Endothelial cell of umbilical vein (primary cell): ENCODE results near the gene CAMTA2. TPM values are rescaled to one million over a fixed set of nuclear protein-coding genes. Genes with fewer than 3 reads are reported as not detected.

Experiments used
- BruUV-seq: library from RNA; stranded (reverse); fragments of 400-500 nt; replicated peaks from 2 replicates; lab custom pipeline; 2021; lab: Mats Ljungman, UMichigan
- CTCF ChIA-PET: fragments of 300-600, 350-600 bp; sonication (Branson Sonifier 250); formaldehyde crosslinking; loops from one replicate; lab custom pipeline; 2021; ENCODE audit warnings: antibody characterized with exemption, inconsistent platforms; lab: Charles Lee
- POLR2A ChIA-PET: fragments of 300-600, 350-600 bp; sonication (Branson Sonifier 250); formaldehyde crosslinking; loops from one replicate; lab custom pipeline; 2021; ENCODE audit warnings: antibody characterized with exemption, inconsistent platforms; lab: Charles Lee
- DNase-seq: peaks from one replicate; pipeline ENCODE4 v3.0.0-alpha.2; 2011; ENCODE audit warnings: low read depth, low spot score
- FAIRE-seq: peaks from 2 replicates; lab custom pipeline; 2011; peaks lifted over from hg19 to GRCh38; lab: Jason Lieb, UNC
- H2AFZ ChIP-seq: 2 replicates; pipeline ENCODE4 v1.6.0; 2012; ENCODE audit warnings: low read depth, low read length, control low read depth, inconsistent platforms
- H3K27ac ChIP-seq: 2 replicates; pipeline ENCODE4 v1.5.1; 2011; ENCODE audit warnings: low read depth, mild to moderate bottlenecking, control low read depth, low read length, moderate library complexity; ENCODE audit not compliant: insufficient read depth
- H3K27me3 ChIP-seq, 2 experiments: 2 replicates each; pipeline versions ENCODE4 v1.6.0 to v1.6.1; 2011; ENCODE audit warnings: low read length in 2 of 2, mixed read lengths in 1 of 2; ENCODE audit not compliant: control insufficient read depth in 2 of 2, insufficient read depth in 2 of 2
- H3K36me3 ChIP-seq, 2 experiments: 2 replicates in 1 of 2; 3 replicates in 1 of 2; pipeline ENCODE4 v1.5.1; 2011; ENCODE audit warnings: low read length in 2 of 2, mild to moderate bottlenecking in 1 of 2, moderate library complexity in 1 of 2; ENCODE audit not compliant: control insufficient read depth in 2 of 2, insufficient read depth in 2 of 2; ENCODE audit errors: extremely low read depth in 1 of 2
- H3K4me1 ChIP-seq: 3 replicates; pipeline ENCODE4 v1.5.1; 2011; ENCODE audit warnings: mild to moderate bottlenecking, low read length; ENCODE audit not compliant: control insufficient read depth, insufficient read depth; ENCODE audit errors: extremely low read depth
- H3K4me2 ChIP-seq: 2 replicates; pipeline ENCODE4 v1.6.1; 2011; ENCODE audit warnings: low read length, control low read depth, mixed read lengths; ENCODE audit not compliant: insufficient read depth
- H3K4me3 ChIP-seq, 3 experiments: fragments of 200-600 bp in 1 of 3; sonication (generic), shearing (Covaris generic) in 1 of 3; replicated peaks in 1 of 3; 2 replicates each; pipeline ENCODE4 v1.5.1; 2011 to 2016; ENCODE audit warnings: control low read depth in 3 of 3, low read length in 3 of 3, mild to moderate bottlenecking in 2 of 3, inconsistent platforms in 1 of 3, low read depth in 1 of 3, moderate library complexity in 1 of 3; ENCODE audit not compliant: insufficient read depth in 1 of 3
- H3K79me2 ChIP-seq: 2 replicates; pipeline ENCODE4 v1.6.0; 2012; ENCODE audit warnings: low read length, inconsistent platforms; ENCODE audit not compliant: control insufficient read depth, insufficient read depth
- H3K9ac ChIP-seq: replicated peaks from 2 replicates; pipeline ENCODE3; 2011; ENCODE audit warnings: low read length, control low read depth; ENCODE audit not compliant: insufficient read depth; ENCODE audit errors: extremely low read depth
- H3K9me1 ChIP-seq: replicated peaks from 3 replicates; pipeline ENCODE4 v1.6.0; 2011; ENCODE audit warnings: mild to moderate bottlenecking, low read length; ENCODE audit not compliant: control insufficient read depth, insufficient read depth; ENCODE audit errors: extremely low read depth
- H3K9me3 ChIP-seq: replicated peaks from 2 replicates; pipeline ENCODE4 v1.5.1; 2012; ENCODE audit warnings: low read length, inconsistent platforms; ENCODE audit not compliant: control insufficient read depth, insufficient read depth
- H4K20me1 ChIP-seq: replicated peaks from 2 replicates; pipeline ENCODE3; 2011; ENCODE audit warnings: mild to moderate bottlenecking, low read length; ENCODE audit not compliant: control insufficient read depth, insufficient read depth; ENCODE audit errors: extremely low read depth
- CTCF ChIP-seq, 2 donors: IDR thresholded peaks; 1 replicate in 1 of 2; 2 replicates in 1 of 2; pipeline ENCODE4 v1.5.1; 2011; ENCODE audit warnings: low read length in 2 of 2, mild to moderate bottlenecking in 2 of 2, moderate library complexity in 2 of 2, control low read depth in 1 of 2, inconsistent platforms in 1 of 2, low read depth in 1 of 2; ENCODE audit not compliant: insufficient read depth in 1 of 2; ENCODE audit errors: extremely low read depth in 1 of 2
- EZH2 ChIP-seq: IDR thresholded peaks from 2 replicates; pipeline ENCODE4 v1.6.1; 2012; ENCODE audit warnings: borderline replicate concordance, low read depth, mild to moderate bottlenecking, moderate library complexity, low read length, inconsistent platforms; ENCODE audit not compliant: severe bottlenecking
- FOS ChIP-seq: IDR thresholded peaks from 2 replicates; pipeline ENCODE4 v1.6.1; 2011; ENCODE audit warnings: mild to moderate bottlenecking, low read length, moderate library complexity, borderline replicate concordance; ENCODE audit not compliant: insufficient read depth
- GATA2 ChIP-seq: IDR thresholded peaks from 2 replicates; pipeline ENCODE4 v1.7.0; 2011; ENCODE audit warnings: low read depth, mild to moderate bottlenecking, moderate library complexity, mixed read lengths, low read length; ENCODE audit not compliant: insufficient read length, insufficient read depth
- JUN ChIP-seq: IDR thresholded peaks from 2 replicates; pipeline ENCODE4 v1.6.1; 2011; ENCODE audit warnings: borderline replicate concordance, low read depth; ENCODE audit not compliant: insufficient read length, insufficient read depth
- MAX ChIP-seq: IDR thresholded peaks from 2 replicates; pipeline ENCODE4 v1.6.1; 2011; ENCODE audit not compliant: insufficient read depth, insufficient read length
- MYC ChIP-seq: IDR thresholded peaks from one replicate; pipeline ENCODE4 v1.6.1; 2011; ENCODE audit warnings: mild to moderate bottlenecking, low read depth, low read length
- POLR2A ChIP-seq: IDR thresholded peaks from 2 replicates; pipeline ENCODE4 v1.6.1; 2012; ENCODE audit warnings: low read depth, mild to moderate bottlenecking, control low read depth, low read length
- POLR2AphosphoS5 ChIP-seq: IDR thresholded peaks from 2 replicates; pipeline ENCODE4 v1.6.1; 2012; ENCODE audit warnings: low read depth, mild to moderate bottlenecking, control low read depth, low read length, moderate library complexity; ENCODE audit not compliant: insufficient read depth
- dilution Hi-C: fragments of 300-500 bp; cut with MboI; formaldehyde crosslinking; loops from one replicate; pipeline ENCODE4 v1.15.0; 2019; ENCODE audit warnings: low sequenced_read_pairs; ENCODE audit not compliant: extremely low pct_ligation_motif_present
- intact Hi-C: fragments of 100-400 bp; cut with micrococcal nuclease; formaldehyde crosslinking; loops from one replicate; pipeline ENCODE4 v1.10.0; 2022
- polyA plus RNA-seq, 4 experiments: library from polyadenylated mRNA; depleted of rRNA in 3 of 4; stranded (reverse) in 3 of 4; unstranded in 1 of 4; fragments of >200 nt; gene quantifications; 2 replicates each; pipeline versions ENCODE4 v1.2.1 to v1.2.3, GENCODE V29; 2011 to 2012; ENCODE audit warnings: missing spikeins in 1 of 4
- total RNA-seq: library from RNA; stranded (reverse); gene quantifications from 2 replicates; pipeline ENCODE4 v1.2.3, GENCODE V29; 2021

Gene CAMTA2
- total and polyA plus RNA-seq, 2 donors (not counting 3 experiments of a cell fraction or from before 2014, with no cell fraction given), result 33.8 to 51.0 TPM

- Histone ChIP-seq H3K9ac (no peak overlapping the region), H3K79me2 (no peaks in the 10 kb centered on the region), H2AFZ (no peak overlapping the region), H3K4me1 (peaks cover 5% of the 10 kb centered on the region), H3K9me3 (no peaks in the 10 kb centered on the region), H3K27ac (no peak overlapping the region), H4K20me1 (no peaks in the 10 kb centered on the region), H3K27me3 (peaks cover 2% of the 10 kb centered on the region in 2 experiments), H3K9me1 (no peaks in the 10 kb centered on the region), H3K4me3 (no peak overlapping the region), H3K36me3 (no peaks in the 10 kb centered on the region), H3K4me2 (no peak overlapping the region)
- CTCF ChIA-PET, result interaction anchor here (1.5 to 6.5 kb wide), 2 partner anchors 17 to 29 kb away, joined by 9 to 72 read pairs; no protein-coding TSS in a partner anchor
- intact Hi-C loops (no loop called here), dilution Hi-C loops (no loop called here)
- no peak for TF ChIP-seq GATA2
- TF ChIP-seq CTCF (IDR thresholded peaks at IDR 0.05; ENCODE audit: extremely low read depth in 1 of 2, insufficient read depth in 1 of 2, low read depth in 1 of 2, low read length in 2 of 2), result no peak
- no peak for TF ChIP-seq FOS
- no peak for TF ChIP-seq MYC
- TF ChIP-seq EZH2, result no peak
- no peak for TF ChIP-seq POLR2A
- TF ChIP-seq MAX, result no peak
- TF ChIP-seq POLR2AphosphoS5, result no peak
- no peak for TF ChIP-seq JUN
- no peak for DNase-seq
- BruUV-seq, result no TSS peak
- no peak for FAIRE-seq
- POLR2A ChIA-PET, result no interaction called here
Measured at GRCh38 chr17:5032865-5033264, 45.4 kb upstream of the CAMTA2 start.
